NB4 (cell line): Measurements from ENCODE around the gene MKRN1.
"Not testable (repeated sequence)": the region's sequence is repeated elsewhere in the genome, so short reads cannot be mapped to it uniquely, and the experiment has no call there.

Source experiments
- DNase-seq: peaks from one replicate; pipeline ENCODE4 v3.0.0; 2010; ENCODE audit warnings: low read depth
- H3K4me3 ChIP-seq: one replicate; pipeline ENCODE4 v1.5.1; 2011; ENCODE audit warnings: mild to moderate bottlenecking, low read depth, low read length, moderate library complexity
- MYC ChIP-seq: IDR thresholded peaks from 2 replicates; pipeline ENCODE4 v1.6.1; 2011; ENCODE audit warnings: low read depth, low read length
- POLR2A ChIP-seq: IDR thresholded peaks from 2 replicates; pipeline ENCODE4 v1.6.1; 2011; ENCODE audit warnings: mild to moderate bottlenecking; ENCODE audit not compliant: insufficient read length; ENCODE audit errors: extremely low read depth
- TF ChIP-seq, protein P1 (sequence below): IDR thresholded peaks from 2 replicates; pipeline ENCODE4 v1.6.1; 2011; ENCODE audit warnings: low read depth, low read length
- TF ChIP-seq, protein P2 (sequence below): IDR thresholded peaks from one replicate; pipeline ENCODE4 v1.5.1; 2012; ENCODE audit warnings: low read depth, low read length

The MKRN1 gene

DNA sequence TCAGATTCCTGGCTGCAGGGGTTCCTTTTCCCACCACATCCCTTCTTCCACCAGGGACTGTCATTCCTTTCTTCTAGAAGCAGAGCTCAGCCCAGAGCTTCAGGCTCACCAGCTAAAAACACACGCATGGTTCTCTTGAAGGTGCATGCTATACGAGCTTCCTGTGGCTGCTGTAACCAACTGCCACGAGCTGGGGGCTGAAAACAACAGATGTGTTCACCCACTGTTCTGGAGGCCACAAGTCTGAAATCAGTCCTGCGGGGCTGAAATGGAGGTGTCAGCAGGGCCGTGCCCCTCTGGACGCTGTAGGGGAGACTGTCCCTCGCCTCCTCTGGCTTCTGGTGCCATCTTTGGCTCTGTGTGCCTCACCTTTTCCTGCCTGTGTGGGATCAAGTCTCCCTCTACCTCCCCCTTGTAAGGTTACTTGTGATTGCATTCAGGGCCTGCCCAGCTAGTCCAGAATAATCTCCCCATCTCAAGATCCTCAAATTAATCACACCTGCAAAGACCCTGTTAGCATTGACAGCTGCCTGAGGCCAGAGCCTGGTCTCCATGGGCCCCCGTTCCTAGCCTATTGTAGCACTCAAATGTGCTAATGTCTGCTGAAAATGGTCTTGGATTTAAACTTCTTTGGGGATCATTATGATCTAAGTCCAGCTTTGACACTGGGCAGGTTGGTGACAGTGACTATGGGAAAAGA, 61.7 kb downstream of the MKRN1 start:
- no peak overlapping the region for H3K4me3 ChIP-seq
- TF ChIP-seq, protein P1, sequence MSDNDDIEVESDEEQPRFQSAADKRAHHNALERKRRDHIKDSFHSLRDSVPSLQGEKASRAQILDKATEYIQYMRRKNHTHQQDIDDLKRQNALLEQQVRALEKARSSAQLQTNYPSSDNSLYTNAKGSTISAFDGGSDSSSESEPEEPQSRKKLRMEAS, result no peak
- TF ChIP-seq, protein P2, sequence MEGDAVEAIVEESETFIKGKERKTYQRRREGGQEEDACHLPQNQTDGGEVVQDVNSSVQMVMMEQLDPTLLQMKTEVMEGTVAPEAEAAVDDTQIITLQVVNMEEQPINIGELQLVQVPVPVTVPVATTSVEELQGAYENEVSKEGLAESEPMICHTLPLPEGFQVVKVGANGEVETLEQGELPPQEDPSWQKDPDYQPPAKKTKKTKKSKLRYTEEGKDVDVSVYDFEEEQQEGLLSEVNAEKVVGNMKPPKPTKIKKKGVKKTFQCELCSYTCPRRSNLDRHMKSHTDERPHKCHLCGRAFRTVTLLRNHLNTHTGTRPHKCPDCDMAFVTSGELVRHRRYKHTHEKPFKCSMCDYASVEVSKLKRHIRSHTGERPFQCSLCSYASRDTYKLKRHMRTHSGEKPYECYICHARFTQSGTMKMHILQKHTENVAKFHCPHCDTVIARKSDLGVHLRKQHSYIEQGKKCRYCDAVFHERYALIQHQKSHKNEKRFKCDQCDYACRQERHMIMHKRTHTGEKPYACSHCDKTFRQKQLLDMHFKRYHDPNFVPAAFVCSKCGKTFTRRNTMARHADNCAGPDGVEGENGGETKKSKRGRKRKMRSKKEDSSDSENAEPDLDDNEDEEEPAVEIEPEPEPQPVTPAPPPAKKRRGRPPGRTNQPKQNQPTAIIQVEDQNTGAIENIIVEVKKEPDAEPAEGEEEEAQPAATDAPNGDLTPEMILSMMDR, result no peak
- TF ChIP-seq MYC (no peak), POLR2A (no peak)
- no peak for DNase-seq

DNA sequence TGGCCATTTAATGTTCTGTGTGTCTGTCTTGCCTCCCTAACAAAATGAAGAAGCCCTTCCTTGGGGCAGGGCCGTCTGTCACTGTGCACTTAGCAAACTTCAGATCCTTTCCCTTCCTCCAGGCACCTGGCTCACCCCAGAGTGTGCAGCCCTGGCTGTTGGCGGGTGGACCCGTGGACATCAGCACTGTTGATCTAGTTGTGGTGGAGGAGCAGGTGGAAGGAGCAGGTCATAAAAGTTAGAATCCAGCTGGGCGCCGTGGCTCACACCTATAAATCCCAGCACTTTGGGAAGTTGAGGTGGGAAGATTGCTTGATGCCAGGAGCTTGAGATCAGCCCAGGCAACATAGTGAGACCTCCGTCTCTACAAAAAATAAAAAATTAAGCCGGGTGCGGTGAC, 62.7 kb downstream of the MKRN1 start:
- TF ChIP-seq POLR2A (no peak), MYC (no peak)
- TF ChIP-seq, protein P1, result no peak
- TF ChIP-seq, protein P2, result no peak
- no peak overlapping the region for H3K4me3 ChIP-seq
- DNase-seq, result no peak

DNA sequence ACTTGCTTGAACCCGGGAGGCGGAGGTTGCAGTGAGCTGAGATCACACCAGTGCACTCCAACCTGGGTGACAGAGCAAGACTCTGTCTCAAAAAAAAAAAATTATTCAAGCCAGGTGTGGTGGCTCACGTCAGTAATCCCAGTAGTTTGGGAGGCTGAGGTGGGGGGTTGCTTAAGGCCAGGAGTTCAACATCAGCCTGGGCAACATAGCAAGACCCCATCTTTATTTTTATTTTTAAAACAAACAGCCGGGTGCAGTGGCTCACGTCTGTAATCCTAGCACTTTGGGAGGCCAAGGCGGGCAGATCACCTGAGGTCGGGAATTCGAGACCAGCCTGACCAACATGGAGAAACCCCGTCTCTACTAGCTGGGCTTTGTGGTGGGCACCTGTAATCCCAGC, 63.5 kb downstream of the MKRN1 start:
- DNase-seq, H3K4me3 ChIP-seq: not testable (repeated sequence)

DNA sequence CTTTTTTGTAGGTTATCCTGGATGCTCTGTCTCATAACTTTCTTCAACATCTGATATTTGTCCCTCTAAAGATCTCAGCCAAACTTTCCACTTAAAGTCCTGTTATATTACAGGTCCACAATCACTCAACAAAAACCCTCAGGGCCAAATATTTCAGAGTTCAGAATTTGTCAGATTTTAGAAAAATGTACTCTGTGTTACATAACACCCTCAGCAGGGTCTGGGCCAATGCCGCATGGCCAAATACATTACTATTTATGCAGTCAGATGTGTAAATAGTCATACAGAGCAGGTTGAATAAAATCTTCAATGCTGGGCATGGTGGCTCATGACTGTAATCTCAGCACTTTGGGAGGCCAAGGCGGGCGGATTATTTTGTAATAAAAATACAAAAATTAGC, 63.9 kb downstream of the MKRN1 start:
- TF ChIP-seq, protein P2, result no peak
- TF ChIP-seq MYC (no peak), POLR2A (no peak)
- TF ChIP-seq, protein P1, result no peak
- H3K4me3 ChIP-seq, result no peak overlapping the region
- DNase-seq, result no peak

DNA sequence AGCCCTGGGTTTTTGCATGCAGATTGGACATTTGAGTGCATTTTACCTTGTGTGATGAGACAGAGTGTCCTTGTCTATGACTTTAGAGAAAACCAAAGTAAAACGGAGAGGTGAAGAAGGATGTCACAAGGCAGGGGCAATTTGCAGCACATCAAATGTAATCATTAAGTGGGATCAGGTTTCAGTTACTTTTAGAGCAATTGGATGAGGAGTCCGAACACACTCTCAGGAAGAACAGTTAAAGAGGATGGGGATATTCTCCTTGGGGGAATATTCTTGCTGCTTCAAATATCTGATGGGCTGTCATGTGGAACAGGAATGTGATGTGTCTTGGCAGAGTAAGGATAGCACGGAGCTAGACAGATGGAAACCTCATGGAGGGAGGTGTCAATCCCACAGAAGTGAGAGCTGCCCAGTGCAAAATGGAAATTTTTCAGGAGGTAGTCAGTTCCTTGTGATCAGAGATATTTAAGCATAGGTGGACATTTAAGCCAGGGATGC, 74.7 kb downstream of the MKRN1 start:
- TF ChIP-seq, protein P2, result no peak
- H3K4me3 ChIP-seq, result no peak overlapping the region
- no peak for DNase-seq

DNA sequence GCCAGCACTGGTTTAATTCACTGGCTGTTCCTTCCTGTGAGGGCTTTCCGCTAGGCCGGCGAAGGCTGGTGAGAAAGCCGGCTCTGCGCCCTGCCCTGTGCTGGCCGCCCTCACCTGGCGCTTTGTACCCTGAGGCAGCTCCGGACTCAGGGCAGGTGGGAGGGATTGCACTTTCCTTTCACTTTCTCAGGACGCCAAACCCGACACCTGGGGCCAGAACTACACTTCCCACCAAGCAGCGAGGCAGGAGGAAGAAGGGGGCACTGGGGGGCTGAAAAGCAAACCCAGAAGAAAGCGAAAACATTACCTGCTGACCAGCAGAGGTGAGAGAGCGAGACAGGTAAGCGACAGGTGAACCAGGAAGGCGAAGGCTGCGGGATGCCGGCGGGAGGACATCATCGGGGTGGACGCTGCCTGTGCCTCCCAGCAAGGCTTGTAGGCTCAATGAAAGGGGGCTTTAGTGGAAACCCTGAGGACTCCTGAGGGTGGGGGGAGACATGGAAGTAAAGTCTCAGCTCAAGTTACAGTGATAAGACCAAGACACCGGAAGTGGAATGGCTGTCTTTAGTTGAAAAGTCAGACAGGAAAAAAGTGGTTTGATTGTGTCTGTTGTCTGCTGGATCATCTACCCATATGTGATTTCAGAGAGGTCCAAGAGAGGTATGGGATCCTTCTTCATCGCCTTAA, 75.3 kb downstream of the MKRN1 start, which contains the start of gene RAB19:
RAB19 (plus strand) TSS at position 181 of the 687 bp plus-strand sequence. CDS start 3,589 bp downstream, outside the sequence.
- no peak within 1 kb of the TSS for H3K4me3 ChIP-seq
- TF ChIP-seq, protein P1, result no peak
- TF ChIP-seq MYC, result no peak
- TF ChIP-seq POLR2A, result no peak
- no peak for DNase-seq
